HepG2 (cell line): ENCODE data around the gene EGFL8. TPM values are rescaled to one million over a fixed set of nuclear protein-coding genes. Genes with fewer than 3 reads are reported as not detected.

ENCODE experiments used
- SMC3 ChIP-seq: IDR thresholded peaks from 2 replicates; pipeline ENCODE4 v1.6.1; 2011; ENCODE audit warnings: low read length, improper control_type of control experiment
- ZBTB8A ChIP-seq: sonication (generic); formaldehyde crosslinking; IDR thresholded peaks from 2 replicates; pipeline ENCODE4 v1.4.0; 2020; ENCODE audit warnings: mild to moderate bottlenecking, low read depth, missing genetic modification reagents, borderline replicate concordance
- ZNF121 ChIP-seq: sonication (generic); formaldehyde crosslinking; IDR thresholded peaks from 2 replicates; pipeline ENCODE4 v1.5.0; 2020; ENCODE audit warnings: mild to moderate bottlenecking, missing genetic modification reagents
- ZNF720 ChIP-seq: sonication (generic); formaldehyde crosslinking; IDR thresholded peaks from 2 replicates; pipeline ENCODE4 v1.4.0; 2020; ENCODE audit warnings: missing genetic modification reagents
- ZNF780A ChIP-seq: sonication (generic); formaldehyde crosslinking; IDR thresholded peaks from 2 replicates; pipeline ENCODE4 v1.8.0; 2022; ENCODE audit warnings: mild to moderate bottlenecking, missing genetic modification reagents, moderate library complexity
- polyA plus RNA-seq, 8 experiments: library from polyadenylated mRNA; depleted of rRNA in 3 of 8; stranded (reverse) in 7 of 8; unstranded in 1 of 8; fragments of >200 nt; fragmentation: Illumina TruSeq in 4 of 8; extraction: Trizol in 4 of 8; gene quantifications; 2 replicates each; pipeline versions ENCODE4 v1.2.1 to v1.2.3, GENCODE V29; 2011 to 2016; ENCODE audit warnings: low read depth in 4 of 8, missing spikeins in 1 of 8, mixed read lengths in 1 of 8; ENCODE audit not compliant: insufficient read depth in 1 of 8
- total RNA-seq, 5 experiments: library from RNA; depleted of rRNA; stranded (reverse); fragments of >200 nt; fragmentation: Illumina TruSeq; extraction: Trizol; gene quantifications; 2 replicates each; pipeline ENCODE4 v1.2.3, GENCODE V29; 2016; ENCODE audit warnings: low read depth in 1 of 5
- TF ChIP-seq, protein P1 (sequence below): IDR thresholded peaks from 2 replicates; pipeline ENCODE4 v1.6.1; 2016; ENCODE audit warnings: missing biosample characterization, missing genetic modification reagents, low read depth
- TF ChIP-seq, protein P2 (sequence below): sonication (generic); formaldehyde crosslinking; IDR thresholded peaks from 2 replicates; pipeline ENCODE4 v1.4.0; 2020; ENCODE audit warnings: mild to moderate bottlenecking, missing genetic modification reagents
- TF ChIP-seq, protein P3 (sequence below): sonication (generic); formaldehyde crosslinking; IDR thresholded peaks from 2 replicates; pipeline ENCODE4 v1.8.1; 2023; ENCODE audit warnings: mild to moderate bottlenecking, inconsistent platforms, moderate library complexity, missing genetic modification reagents, borderline replicate concordance
- TF ChIP-seq, protein P4 (sequence below): IDR thresholded peaks from 2 replicates; pipeline ENCODE4 v1.6.1; 2016; ENCODE audit warnings: low read depth, borderline replicate concordance
- TF ChIP-seq, protein P5 (sequence below): sonication (generic); formaldehyde crosslinking; IDR thresholded peaks from 2 replicates; pipeline ENCODE4 v1.9.0; 2022; ENCODE audit warnings: missing genetic modification reagents, mild to moderate bottlenecking, borderline replicate concordance
- TF ChIP-seq, protein P6 (sequence below): sonication (generic); formaldehyde crosslinking; IDR thresholded peaks from 2 replicates; pipeline ENCODE4 v1.4.0; 2020; ENCODE audit warnings: missing genetic modification reagents
- TF ChIP-seq, protein P7 (sequence below): sonication (generic); formaldehyde crosslinking; IDR thresholded peaks from 2 replicates; pipeline ENCODE4 v1.5.0; 2020; ENCODE audit warnings: missing genetic modification reagents
- TF ChIP-seq, protein P8 (sequence below): sonication (generic); formaldehyde crosslinking; IDR thresholded peaks from 2 replicates; pipeline ENCODE4 v1.5.0; 2020; ENCODE audit warnings: missing genetic modification reagents

The EGFL8 gene
- total and polyA plus RNA-seq, 2 of the 13 experiments (the other 11 are each of a cell fraction or from before 2014, with no cell fraction given), result 10.0 to 11.5 TPM

DNA sequence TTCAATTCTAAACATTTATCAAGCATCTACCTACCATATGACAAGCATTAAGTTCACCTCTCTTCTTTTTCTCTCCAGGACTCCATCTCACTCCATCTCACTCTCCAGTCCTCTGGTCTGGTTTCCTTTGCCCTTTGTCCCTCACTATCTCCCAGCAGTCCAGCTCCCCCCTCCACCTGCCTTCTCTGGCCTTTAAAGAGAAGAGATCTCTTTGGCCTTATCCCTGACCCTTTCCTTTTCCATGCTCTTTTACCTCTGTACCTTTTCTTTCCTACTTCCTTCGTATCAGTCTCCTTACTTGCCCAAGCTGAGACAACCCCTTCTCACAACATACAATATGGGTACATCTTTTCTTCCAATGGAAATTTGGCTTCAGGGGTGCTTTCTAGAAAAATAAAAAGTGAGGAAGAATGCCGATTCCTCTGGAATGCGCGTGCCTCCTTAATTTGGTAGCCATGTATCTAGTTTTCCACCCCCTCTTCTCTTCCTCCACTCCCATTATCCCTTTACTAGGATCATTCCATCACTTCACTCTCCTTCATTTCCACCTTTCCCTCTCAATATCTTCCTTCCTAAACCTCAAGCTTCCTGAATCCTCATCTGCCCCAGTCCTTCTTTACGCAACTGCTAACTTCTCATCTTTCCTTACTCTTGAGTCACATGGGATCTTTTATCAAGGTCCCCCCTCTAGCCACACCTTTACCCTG, 12.2 kb downstream of the EGFL8 start (continued):
- TF ChIP-seq, protein P1, sequence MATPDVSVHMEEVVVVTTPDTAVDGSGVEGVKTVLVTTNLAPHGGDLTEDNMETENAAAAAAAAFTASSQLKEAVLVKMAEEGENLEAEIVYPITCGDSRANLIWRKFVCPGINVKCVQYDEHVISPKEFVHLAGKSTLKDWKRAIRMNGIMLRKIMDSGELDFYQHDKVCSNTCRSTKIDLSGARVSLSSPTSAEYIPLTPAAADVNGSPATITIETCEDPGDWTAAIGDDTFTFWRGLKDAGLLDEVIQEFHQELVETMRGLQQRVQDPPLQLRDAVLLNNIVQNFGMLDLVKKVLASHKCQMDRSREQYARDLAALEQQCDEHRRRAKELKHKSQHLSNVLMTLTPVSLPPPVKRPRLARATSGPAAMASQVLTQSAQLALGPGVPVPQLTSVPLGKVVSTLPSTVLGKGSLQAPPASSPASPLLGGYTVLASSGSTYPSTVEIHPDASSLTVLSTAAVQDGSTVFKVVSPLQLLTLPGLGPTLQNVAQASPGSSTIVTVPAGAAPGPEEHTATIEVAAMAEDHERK (CRISPR knock-in tag), result no peak
- TF ChIP-seq, protein P2, sequence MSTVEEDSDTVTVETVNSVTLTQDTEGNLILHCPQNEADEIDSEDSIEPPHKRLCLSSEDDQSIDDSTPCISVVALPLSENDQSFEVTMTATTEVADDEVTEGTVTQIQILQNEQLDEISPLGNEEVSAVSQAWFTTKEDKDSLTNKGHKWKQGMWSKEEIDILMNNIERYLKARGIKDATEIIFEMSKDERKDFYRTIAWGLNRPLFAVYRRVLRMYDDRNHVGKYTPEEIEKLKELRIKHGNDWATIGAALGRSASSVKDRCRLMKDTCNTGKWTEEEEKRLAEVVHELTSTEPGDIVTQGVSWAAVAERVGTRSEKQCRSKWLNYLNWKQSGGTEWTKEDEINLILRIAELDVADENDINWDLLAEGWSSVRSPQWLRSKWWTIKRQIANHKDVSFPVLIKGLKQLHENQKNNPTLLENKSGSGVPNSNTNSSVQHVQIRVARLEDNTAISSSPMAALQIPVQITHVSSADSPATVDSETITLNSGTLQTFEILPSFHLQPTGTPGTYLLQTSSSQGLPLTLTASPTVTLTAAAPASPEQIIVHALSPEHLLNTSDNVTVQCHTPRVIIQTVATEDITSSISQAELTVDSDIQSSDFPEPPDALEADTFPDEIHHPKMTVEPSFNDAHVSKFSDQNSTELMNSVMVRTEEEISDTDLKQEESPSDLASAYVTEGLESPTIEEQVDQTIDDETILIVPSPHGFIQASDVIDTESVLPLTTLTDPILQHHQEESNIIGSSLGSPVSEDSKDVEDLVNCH (CRISPR knock-in tag), result no peak; the same call in 1 of the 2 replicates
- TF ChIP-seq ZBTB8A (CRISPR knock-in tag) (no peak), ZNF720 (no peak), ZNF780A (CRISPR knock-in tag) (no peak), SMC3 (no peak), ZNF121 (CRISPR knock-in tag) (no peak)
- TF ChIP-seq, protein P3, sequence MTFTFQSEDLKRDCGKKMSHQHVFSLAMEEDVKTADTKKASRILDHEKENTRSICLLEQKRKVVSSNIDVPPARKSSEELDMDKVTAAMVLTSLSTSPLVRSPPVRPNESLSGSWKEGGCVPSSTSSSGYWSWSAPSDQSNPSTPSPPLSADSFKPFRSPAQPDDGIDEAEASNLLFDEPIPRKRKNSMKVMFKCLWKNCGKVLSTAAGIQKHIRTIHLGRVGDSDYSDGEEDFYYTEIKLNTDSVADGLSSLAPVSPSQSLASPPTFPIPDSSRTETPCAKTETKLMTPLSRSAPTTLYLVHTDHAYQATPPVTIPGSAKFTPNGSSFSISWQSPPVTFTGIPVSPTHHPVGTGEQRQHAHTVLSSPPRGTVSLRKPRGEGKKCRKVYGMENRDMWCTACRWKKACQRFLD (CRISPR knock-in tag), result no peak
- TF ChIP-seq, protein P4, sequence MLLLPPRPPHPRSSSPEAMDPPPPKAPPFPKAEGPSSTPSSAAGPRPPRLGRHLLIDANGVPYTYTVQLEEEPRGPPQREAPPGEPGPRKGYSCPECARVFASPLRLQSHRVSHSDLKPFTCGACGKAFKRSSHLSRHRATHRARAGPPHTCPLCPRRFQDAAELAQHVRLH (CRISPR knock-in tag), result no peak
- TF ChIP-seq, protein P5, sequence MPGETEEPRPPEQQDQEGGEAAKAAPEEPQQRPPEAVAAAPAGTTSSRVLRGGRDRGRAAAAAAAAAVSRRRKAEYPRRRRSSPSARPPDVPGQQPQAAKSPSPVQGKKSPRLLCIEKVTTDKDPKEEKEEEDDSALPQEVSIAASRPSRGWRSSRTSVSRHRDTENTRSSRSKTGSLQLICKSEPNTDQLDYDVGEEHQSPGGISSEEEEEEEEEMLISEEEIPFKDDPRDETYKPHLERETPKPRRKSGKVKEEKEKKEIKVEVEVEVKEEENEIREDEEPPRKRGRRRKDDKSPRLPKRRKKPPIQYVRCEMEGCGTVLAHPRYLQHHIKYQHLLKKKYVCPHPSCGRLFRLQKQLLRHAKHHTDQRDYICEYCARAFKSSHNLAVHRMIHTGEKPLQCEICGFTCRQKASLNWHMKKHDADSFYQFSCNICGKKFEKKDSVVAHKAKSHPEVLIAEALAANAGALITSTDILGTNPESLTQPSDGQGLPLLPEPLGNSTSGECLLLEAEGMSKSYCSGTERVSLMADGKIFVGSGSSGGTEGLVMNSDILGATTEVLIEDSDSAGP (CRISPR knock-in tag), result no peak
- TF ChIP-seq, protein P6, sequence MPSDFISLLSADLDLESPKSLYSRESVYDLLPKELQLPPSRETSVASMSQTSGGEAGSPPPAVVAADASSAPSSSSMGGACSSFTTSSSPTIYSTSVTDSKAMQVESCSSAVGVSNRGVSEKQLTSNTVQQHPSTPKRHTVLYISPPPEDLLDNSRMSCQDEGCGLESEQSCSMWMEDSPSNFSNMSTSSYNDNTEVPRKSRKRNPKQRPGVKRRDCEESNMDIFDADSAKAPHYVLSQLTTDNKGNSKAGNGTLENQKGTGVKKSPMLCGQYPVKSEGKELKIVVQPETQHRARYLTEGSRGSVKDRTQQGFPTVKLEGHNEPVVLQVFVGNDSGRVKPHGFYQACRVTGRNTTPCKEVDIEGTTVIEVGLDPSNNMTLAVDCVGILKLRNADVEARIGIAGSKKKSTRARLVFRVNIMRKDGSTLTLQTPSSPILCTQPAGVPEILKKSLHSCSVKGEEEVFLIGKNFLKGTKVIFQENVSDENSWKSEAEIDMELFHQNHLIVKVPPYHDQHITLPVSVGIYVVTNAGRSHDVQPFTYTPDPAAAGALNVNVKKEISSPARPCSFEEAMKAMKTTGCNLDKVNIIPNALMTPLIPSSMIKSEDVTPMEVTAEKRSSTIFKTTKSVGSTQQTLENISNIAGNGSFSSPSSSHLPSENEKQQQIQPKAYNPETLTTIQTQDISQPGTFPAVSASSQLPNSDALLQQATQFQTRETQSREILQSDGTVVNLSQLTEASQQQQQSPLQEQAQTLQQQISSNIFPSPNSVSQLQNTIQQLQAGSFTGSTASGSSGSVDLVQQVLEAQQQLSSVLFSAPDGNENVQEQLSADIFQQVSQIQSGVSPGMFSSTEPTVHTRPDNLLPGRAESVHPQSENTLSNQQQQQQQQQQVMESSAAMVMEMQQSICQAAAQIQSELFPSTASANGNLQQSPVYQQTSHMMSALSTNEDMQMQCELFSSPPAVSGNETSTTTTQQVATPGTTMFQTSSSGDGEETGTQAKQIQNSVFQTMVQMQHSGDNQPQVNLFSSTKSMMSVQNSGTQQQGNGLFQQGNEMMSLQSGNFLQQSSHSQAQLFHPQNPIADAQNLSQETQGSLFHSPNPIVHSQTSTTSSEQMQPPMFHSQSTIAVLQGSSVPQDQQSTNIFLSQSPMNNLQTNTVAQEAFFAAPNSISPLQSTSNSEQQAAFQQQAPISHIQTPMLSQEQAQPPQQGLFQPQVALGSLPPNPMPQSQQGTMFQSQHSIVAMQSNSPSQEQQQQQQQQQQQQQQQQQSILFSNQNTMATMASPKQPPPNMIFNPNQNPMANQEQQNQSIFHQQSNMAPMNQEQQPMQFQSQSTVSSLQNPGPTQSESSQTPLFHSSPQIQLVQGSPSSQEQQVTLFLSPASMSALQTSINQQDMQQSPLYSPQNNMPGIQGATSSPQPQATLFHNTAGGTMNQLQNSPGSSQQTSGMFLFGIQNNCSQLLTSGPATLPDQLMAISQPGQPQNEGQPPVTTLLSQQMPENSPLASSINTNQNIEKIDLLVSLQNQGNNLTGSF (CRISPR knock-in tag), result no peak
- TF ChIP-seq, protein P7, sequence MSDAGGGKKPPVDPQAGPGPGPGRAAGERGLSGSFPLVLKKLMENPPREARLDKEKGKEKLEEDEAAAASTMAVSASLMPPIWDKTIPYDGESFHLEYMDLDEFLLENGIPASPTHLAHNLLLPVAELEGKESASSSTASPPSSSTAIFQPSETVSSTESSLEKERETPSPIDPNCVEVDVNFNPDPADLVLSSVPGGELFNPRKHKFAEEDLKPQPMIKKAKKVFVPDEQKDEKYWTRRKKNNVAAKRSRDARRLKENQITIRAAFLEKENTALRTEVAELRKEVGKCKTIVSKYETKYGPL (CRISPR knock-in tag), result no peak
- TF ChIP-seq, protein P8, sequence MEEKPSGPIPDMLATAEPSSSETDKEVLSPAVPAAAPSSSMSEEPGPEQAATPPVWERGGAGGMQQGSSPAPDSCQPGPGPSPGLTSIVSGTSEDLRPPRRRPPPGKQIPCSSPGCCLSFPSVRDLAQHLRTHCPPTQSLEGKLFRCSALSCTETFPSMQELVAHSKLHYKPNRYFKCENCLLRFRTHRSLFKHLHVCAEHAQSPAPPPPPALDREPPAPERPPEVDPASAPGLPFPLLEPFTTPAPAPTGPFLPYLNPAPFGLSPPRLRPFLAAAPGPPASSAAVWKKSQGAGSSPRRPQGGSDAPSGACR (CRISPR knock-in tag), result no peak
